Ammon's horn (tissue), 1 donor: ENCODE measurements around the gene RPL36.
"Not testable (repeated sequence)": the region's sequence is repeated elsewhere in the genome, so short reads cannot be mapped to it uniquely, and the experiment has no call there.

Source experiments
- DNase-seq: peaks from one replicate; pipeline ENCODE4 v3.0.0-alpha.2; 2016; ENCODE audit warnings: low spot score

Gene RPL36

GRCh38 chr19:5690955-5691821 lies 1.1 kb downstream of the RPL36 start:
- peak; percentile 52 for DNase-seq

DNA sequence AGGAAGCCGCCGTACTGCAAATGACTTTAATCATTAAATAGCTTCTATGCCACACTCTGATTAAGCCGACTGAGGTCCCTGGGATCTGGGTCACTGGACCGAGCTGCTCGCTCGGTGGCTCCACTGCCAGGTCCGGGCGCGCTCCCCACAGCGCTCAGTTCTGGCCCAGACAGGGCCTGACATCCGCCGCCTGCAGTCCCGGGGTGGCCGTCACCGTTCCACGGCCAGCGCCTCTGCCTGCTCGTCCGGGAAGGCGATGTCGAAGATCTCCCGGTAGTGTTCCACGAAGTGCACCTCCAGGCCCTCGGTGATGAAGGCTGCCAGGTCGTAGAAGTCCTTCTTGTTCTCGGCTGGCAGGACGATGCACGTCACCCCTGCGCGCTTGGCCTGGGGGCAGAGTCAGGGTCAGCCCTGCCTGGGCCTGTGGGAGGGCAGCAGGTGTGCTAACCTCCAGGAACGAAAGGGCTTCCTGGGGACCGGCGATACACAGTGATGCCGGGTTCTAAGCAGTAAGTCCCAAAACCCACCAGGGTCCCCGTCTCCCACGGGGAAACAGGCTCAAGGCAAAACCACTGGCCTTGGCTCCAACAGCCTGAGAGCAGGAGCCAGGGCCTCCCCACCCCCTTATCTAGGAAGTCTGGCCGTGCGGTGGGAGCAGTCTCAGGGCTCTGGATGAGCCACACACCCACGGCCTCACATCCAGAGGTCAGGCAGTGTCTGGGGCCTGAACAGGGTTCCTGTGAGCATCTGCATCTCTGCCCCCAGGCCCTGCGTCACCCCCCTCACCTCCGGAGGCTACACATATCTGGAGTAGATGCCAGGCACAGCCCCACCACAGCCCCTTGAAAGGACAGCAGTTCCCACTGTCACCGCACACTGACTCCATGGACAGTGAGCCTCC lies 2.0 kb downstream of the RPL36 start:
- no peak for DNase-seq

DNA sequence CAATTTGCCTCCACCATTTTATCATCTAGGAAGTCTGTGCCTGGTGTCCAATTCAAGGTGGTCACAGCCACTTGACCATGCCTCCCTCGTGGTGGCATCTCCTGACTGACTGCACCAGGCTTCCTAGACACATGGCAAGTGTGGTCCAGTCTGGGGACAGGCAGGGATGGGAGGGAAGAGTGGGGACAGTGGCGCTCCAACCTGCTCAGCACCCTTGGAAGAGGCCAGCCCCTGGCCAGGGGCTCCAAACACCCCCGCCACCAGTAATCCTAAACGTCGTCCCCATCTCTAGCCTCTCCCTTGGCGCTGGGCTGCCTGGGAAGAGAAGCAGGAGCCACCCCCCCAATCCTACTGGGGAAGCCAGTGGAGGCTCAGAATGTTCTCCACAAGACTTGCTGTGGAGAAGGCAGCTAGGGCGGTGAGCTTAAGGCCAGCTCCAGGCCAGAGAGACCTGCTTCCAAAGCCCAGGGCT lies 2.7 kb downstream of the RPL36 start:
- no peak for DNase-seq

DNA sequence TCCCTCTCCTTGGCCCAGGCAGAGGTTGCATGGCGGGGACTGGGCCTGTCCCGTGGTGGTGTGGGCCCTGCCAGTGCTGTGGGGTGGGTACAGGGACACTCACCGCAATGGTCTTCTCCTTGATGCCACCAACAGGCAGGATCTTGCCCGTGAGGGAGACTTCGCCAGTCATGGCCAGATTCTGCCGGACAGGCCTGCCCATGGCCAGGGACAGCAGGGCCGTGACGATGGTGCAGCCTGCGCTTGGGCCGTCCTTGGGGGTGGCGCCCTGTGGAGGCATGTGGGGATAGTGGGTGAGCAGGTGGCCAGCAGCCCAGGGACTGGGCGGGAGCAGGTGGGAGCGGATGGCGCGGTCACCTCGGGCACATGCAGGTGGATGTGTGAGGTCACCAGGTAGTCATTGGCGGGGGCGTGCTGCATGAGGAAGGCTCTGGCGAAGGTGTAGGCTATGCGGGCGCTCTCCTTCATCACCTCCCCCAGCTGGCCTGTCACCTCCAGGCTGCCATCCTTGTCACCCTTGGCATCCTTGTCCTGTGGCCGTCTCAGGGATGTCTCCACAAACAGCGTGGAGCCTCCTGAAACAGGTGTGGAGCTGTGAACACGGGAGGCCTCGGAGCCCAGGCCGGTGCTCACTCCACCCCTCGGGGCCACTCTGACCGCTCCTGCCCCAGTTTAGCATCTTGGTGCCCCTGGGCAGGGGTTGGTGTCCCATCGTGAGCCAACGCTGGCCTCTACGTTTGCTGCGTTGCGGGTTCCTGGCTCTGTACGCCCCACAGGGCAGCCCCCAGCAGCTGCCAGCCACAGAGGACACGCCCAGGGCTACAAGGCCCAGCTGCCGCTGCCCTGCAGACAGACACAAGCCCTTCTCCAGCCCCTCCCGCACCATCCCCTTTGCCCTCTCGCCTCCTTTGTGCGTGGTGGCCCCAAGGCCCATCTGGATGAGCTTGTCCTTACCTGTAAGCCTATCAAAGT lies 3.4 kb downstream of the RPL36 start:
- no peak for DNase-seq

DNA sequence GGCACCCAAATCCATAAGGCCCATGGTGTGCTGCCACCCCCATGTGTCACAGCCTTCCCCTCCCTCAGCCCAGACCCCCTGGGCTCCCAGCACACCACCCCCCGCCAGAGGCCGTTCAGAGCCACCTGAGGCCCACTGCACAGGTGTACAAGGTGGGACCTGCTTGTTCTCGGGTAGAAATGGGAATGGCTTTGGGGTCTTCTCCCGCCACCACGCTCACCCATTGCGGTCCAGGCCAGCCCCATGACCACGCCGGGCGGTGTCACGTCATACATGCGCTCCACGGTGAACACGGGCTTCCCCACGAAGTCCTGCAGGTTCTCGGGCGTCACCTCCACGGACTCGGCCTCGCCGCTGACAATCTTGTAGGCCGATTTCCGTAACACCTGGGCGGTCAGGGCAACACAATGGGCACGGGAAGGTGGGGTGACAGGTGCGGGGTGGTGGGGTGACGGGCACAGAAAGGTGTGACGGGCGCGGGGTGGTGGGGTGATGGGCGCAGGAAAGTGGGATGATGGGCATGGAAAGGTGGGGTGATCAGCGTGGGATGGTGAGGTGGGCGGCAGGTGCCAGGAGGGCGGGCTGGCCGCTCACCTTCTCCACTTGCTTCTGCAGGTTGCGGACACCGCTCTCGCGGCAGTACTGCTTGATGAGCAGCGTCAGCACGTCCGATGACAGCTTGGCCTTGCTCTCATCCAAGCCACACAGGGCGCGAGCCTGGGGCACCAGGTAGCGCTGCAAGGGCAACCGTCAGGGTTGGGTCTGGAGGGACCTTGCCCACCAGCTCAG lies 4.3 kb downstream of the RPL36 start:
- DNase-seq, result no peak

DNA sequence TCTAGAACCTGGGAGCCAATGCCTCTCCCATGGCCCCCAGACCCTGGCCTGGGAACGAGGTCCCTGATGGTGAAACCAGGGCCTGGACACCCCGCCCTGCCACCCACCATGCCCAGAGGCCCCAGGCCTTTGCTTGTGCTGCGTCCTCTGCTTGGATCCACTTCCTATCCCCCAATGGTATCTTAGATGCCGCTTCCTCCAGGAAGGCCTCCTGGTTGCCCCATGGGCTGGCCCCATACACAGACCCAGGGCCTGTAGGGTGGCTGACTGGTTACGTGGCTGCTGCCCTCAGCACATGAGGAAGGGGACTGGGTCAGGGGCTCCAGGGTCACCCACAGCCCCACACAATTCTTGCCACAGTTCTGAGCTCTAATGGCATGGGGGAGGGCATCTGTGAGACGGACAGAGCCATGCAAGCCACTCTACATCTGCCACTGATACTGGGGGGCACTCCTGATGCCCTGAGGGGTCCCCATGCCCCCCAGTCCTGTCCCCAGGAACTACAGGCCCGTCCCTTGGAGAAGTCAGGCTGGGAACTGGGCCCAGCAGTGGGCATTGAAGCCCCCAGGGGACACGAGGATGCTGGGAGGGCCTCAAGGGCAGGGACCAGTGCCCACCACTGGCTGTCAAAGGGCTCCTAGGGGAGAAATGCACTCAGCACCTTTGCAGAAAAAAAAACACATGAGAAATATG lies 5.0 kb downstream of the RPL36 start:
- DNase-seq, result no peak

- DNase-seq, result no peak
Measured at GRCh38 chr19:5695649-5696195, 5.6 kb downstream of the RPL36 start.

- DNase-seq, result no peak
Measured at GRCh38 chr19:5696196-5697021, 6.3 kb downstream of the RPL36 start.

DNA sequence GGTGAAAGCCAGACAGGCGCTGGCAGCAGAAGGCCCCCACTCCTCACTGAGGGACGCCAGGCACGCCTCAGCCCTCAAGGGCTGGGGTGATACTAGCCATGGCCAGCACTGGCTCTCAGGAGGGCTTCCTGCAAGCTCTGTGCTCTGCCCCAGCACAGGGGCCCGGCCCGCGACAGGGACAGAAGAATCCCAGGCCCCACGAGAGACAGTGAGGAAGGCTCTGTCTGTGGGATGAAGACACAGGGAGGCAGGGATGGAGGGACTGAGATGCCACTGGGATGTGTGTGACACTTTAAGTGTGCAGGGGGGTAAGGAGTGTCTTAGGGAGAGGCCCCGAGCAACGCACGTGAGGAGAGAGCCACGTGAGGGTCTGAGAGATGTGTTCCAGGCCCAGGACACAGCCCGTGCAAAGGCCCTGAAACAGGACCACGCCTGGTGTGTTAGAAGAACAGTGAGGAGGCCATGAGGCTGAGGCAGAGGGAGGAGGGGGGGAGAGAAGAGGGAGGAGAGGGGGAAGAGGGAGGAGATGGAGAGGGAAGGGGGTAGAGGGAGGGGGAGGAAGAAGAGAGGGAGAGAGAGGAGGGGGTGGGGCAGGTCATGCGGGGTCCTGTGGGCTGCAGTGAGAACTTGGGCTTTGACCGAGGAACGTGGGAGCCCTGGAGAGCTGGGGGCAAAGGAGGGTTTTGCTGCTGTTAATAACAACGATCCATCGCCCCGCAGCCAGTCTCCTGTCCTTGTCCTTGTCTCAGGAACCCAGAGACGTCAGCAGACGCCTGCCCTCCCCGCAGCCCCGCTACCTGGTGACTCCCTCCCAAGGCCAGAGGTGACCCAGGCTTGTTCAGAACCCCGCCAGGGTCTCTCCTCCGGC lies 7.2 kb downstream of the RPL36 start:
- DNase-seq, result no peak

DNA sequence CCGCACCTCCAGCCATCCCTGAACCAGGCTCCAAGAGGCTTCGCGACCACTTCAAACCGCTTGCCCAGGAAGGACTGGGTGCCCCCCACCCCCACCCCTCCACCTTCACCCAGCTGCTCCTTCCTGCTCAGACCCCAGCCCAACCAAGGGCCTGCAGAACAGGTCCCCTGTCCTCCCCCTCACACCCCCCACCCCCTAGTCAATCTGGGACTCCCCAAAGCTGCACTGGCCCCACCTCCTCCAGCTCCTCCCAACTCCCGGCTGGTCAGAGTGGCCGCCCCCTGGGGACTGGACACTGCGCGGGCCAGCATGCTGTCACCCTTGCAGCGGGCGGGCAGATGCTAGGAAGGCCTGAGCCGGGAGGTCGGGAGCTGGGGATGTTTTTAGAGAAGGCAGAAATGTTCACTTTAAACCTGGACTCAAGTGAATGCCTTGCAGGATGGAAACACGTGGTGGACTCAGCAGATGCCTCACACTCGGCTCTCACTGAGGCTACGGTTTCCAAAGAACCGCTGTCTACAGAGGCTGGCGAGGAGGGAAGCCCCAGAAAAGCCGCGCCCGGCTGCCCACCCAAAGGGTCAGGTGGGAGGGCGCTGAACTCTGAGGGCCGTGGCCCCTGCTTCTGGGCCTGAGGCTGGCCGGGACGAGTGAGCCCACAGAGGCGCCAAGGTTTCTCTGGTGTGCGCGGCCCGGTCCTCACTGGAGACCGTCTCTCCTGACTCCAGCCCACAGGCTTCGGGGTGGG lies 8.0 kb downstream of the RPL36 start:
- no peak for DNase-seq

DNA sequence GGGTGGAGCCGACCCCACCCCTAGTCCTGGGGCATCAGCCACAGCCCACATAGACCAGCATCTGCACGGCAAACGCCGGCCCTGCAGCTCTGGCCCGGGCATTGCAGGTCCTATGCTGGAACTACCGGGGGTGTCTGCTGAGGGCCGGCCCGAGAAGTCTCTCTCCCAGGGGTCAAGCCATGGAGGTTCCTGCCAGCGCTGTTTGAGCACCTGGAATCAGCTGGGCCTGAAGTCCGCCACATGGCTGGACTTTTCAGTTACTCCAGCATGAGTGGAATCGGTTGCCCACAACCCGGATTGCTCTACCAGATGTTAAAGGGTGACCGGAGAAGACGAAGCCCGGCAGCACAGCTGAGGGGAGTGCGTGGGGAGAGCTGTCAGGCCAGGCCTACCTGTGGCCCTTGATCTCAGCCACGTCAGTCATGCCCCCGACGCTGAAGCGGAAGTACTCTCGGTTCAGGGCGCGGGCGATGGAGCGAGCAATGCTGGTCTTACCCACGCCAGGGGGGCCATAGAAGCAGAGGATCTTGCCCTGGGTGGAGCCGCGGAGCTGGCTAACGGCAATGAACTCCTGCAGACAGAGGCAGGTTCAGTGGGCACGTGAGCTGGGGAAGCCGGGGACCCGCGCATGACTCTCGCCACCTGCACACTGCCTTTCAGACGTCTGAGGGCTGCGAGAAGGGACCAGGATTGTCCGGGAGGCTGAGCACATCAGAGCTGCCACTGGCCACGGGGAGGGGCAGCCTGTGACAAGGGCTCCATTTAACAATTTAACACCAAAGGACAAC lies 8.7 kb downstream of the RPL36 start:
- DNase-seq, result no peak

- no peak for DNase-seq
Measured at GRCh38 chr19:5700455-5701092, 10.5 kb downstream of the RPL36 start.

GRCh38 chr19:5702053-5702410 lies 11.9 kb downstream of the RPL36 start:
- DNase-seq, result not testable (repeated sequence)

DNA sequence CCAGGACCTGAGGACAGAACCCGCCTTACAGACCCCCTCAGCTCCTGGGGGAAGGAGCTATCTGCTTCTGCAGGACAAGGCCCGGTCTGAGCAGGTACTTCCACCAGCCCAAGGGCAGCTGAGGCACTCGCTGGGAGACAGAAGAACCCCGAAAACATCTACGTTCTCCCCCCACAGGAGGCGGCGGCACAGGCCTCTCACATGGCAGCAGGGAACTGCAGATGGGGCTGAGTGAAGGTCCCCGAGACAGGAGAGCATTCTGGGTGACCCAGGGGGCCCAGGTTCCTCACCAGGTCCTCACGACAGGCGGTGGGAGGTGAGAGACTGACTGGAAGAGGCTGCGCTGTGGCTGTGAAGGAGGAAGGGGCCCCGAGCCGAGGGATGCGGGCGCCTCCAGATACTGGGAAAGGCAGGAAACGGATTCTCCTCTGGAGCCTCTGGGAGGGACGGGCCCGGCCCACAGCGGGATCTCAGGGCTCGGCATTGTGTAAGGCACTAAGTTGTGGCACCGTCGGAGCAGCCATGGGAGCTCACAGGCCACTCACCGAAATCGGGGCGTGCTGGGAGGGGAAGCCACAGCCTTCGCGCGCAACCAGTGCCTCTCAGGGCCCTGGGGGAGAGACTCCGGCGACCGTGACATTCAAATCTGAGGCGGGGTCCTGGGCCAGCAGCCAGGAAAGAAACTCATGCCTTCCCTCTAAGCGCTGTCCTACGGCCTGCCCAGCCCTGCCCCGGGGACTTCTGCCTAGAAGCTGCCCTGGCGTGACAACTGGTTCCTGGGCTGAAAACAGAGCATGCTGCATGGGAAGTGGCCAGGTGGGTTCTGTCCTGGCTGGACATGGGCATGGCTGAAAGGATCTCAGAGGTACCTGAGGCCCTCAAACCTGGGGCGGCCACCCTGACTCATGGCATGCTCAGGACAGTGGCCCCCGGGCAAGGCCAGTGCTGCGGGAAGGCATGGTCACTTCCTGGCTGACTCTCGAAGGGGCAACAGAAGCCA lies 14.0 kb downstream of the RPL36 start:
- no peak for DNase-seq

- DNase-seq, result no peak
Measured at GRCh38 chr19:5705552-5705951, 15.5 kb downstream of the RPL36 start.
